B cell (primary cell): ENCODE results near the gene KRT5. TPM values are rescaled to one million over a fixed set of nuclear protein-coding genes. Genes with fewer than 3 reads are reported as not detected.

Experiments
- ATAC-seq: fragments of 200-7000 bp; cut with Tn5 transposase; one replicate; pipeline ENCODE4 v1.10.0; 2021; ENCODE audit warnings: low read depth, mild to moderate bottlenecking, moderate number of reproducible peaks, moderate library complexity
- CTCF ChIA-PET: fragments of 350-600 bp; sonication (Branson Sonifier 250); formaldehyde crosslinking; loops from one replicate; lab custom pipeline; 2021; ENCODE audit warnings: antibody characterized with exemption, inconsistent platforms; lab: Charles Lee
- POLR2A ChIA-PET: fragments of 350-600 bp; sonication (Branson Sonifier 250); formaldehyde crosslinking; loops from one replicate; lab custom pipeline; 2021; ENCODE audit warnings: antibody characterized with exemption; lab: Charles Lee
- DNase-seq: peaks from one replicate; pipeline ENCODE4 v3.0.0; 2013
- H2AFZ ChIP-seq: 2 replicates; pipeline ENCODE4 v1.6.1; 2012; ENCODE audit warnings: mild to moderate bottlenecking, low read depth, low read length; ENCODE audit not compliant: insufficient read depth, poor library complexity, severe bottlenecking
- H3K27ac ChIP-seq, 2 donors: 1 replicate in 1 of 2; 2 replicates in 1 of 2; pipeline ENCODE4 v1.5.1; 2012 to 2013; ENCODE audit warnings: low read length in 2 of 2, mild to moderate bottlenecking in 2 of 2, moderate library complexity in 1 of 2
- H3K27me3 ChIP-seq, 4 experiments: fragments of 200-600 bp in 1 of 4; sonication (generic) in 1 of 4; replicated peaks in 1 of 4; 1 replicate in 2 of 4; 2 replicates in 2 of 4; pipeline versions ENCODE4 v1.6.1 to v1.7.0; 2013 to 2016; ENCODE audit warnings: low read length in 3 of 4, mild to moderate bottlenecking in 2 of 4, mixed read lengths in 1 of 4, moderate library complexity in 1 of 4; ENCODE audit not compliant: insufficient read depth in 4 of 4, control insufficient read depth in 3 of 4; ENCODE audit errors: control extremely low read depth in 1 of 4
- H3K36me3 ChIP-seq, 2 experiments: replicated peaks in 1 of 2; 1 replicate in 1 of 2; 2 replicates in 1 of 2; pipeline versions ENCODE4 v1.6.1 to v1.7.1; 2013; ENCODE audit warnings: low read length in 1 of 2; ENCODE audit not compliant: insufficient read depth in 2 of 2, control insufficient read depth in 1 of 2; ENCODE audit errors: control extremely low read depth in 1 of 2, extremely low read depth in 1 of 2
- H3K4me1 ChIP-seq, 2 donors: fragments of 200-600 bp in 1 of 2; sonication (generic) in 1 of 2; 1 replicate in 1 of 2; 2 replicates in 1 of 2; pipeline versions ENCODE4 v1.5.1 to v1.6.1; 2013 to 2017; ENCODE audit warnings: low read length in 2 of 2; ENCODE audit not compliant: control insufficient read depth in 2 of 2, insufficient read depth in 2 of 2
- H3K4me2 ChIP-seq: replicated peaks from 2 replicates; pipeline ENCODE3; 2012; ENCODE audit warnings: mild to moderate bottlenecking, low read depth, low read length; ENCODE audit not compliant: poor library complexity, severe bottlenecking
- H3K4me3 ChIP-seq, 5 experiments: fragments of 200-600 bp in 1 of 5; sonication (generic) in 1 of 5; 1 replicate in 3 of 5; 2 replicates in 2 of 5; pipeline versions ENCODE4 v1.5.1 to v1.7.0; 2011 to 2016; ENCODE audit warnings: low read length in 4 of 5, mild to moderate bottlenecking in 4 of 5, low read depth in 2 of 5, control low read depth in 1 of 5, moderate library complexity in 1 of 5; ENCODE audit not compliant: insufficient read depth in 1 of 5; ENCODE audit errors: control extremely low read depth in 1 of 5, extremely low read depth in 1 of 5
- H3K79me2 ChIP-seq: fragments of 200-600 bp; sonication (generic); one replicate; pipeline ENCODE4 v1.6.0; 2016; ENCODE audit warnings: low read length; ENCODE audit not compliant: control insufficient read depth, insufficient read depth
- H3K9ac ChIP-seq: fragments of 200-600 bp; sonication (generic); 2 replicates; pipeline ENCODE4 v1.6.1; 2017; ENCODE audit warnings: mild to moderate bottlenecking, low read length, moderate library complexity
- H3K9me3 ChIP-seq, 3 donors: one replicate each; pipeline versions ENCODE4 v1.6.1 to v1.7.1; 2013; ENCODE audit warnings: low read length in 2 of 3; ENCODE audit not compliant: control insufficient read depth in 2 of 3, insufficient read depth in 1 of 3; ENCODE audit errors: control extremely low read depth in 1 of 3
- H4K20me1 ChIP-seq: 2 replicates; pipeline ENCODE4 v1.6.0; 2012; ENCODE audit warnings: mild to moderate bottlenecking, low read length; ENCODE audit not compliant: insufficient read depth, control insufficient read depth, poor library complexity, severe bottlenecking
- H3K27ac Mint-ChIP-seq: one replicate; pipeline ENCODE4 v1.8.0; 2021; ENCODE audit warnings: mixed read lengths
- H3K27me3 Mint-ChIP-seq: one replicate; pipeline ENCODE4 v1.8.0; 2021; ENCODE audit warnings: mixed read lengths
- H3K4me1 Mint-ChIP-seq: one replicate; pipeline ENCODE4 v1.8.0; 2021; ENCODE audit warnings: mixed read lengths
- H3K4me3 Mint-ChIP-seq: one replicate; pipeline ENCODE4 v1.8.0; 2021; ENCODE audit warnings: mixed read lengths
- H3K9me3 Mint-ChIP-seq: one replicate; pipeline ENCODE4 v1.8.0; 2022; ENCODE audit warnings: mixed read lengths; ENCODE audit not compliant: insufficient read depth
- EZH2 ChIP-seq: IDR thresholded peaks from 2 replicates; pipeline ENCODE4 v1.6.1; 2012; ENCODE audit warnings: borderline replicate concordance, low read depth, mild to moderate bottlenecking, moderate library complexity, low read length; ENCODE audit not compliant: insufficient read depth, poor library complexity, severe bottlenecking
- WGBS: methylation state at CpG from one replicate; pipeline ENCODE4 v1.1.5; 2013; ENCODE audit warnings: missing lambda C conversion rate; ENCODE audit not compliant: insufficient coverage; 5-methylcytosine and 5-hydroxymethylcytosine counted together
- intact Hi-C: fragments of 100-400 bp; cut with micrococcal nuclease; formaldehyde crosslinking; loops from one replicate; pipeline ENCODE4 v1.10.0; 2022
- polyA plus RNA-seq: library from polyadenylated mRNA; depleted of rRNA; stranded (reverse); fragments of >200 nt; gene quantifications from 2 replicates; pipeline ENCODE4 v1.2.3, GENCODE V29; 2012
- total RNA-seq, 2 donors: library from RNA; stranded (reverse); fragments of 120-200 nt in 1 of 2; gene quantifications; 1 replicate in 1 of 2; 2 replicates in 1 of 2; pipeline versions ENCODE4 v1.2.3 to v1.2.4, GENCODE V29; 2013 to 2022
- TF ChIP-seq, protein P1 (sequence below): fragments of 200-600 bp; IDR thresholded peaks from one replicate; pipeline ENCODE4 v1.8.0; 2022; ENCODE audit warnings: antibody characterized with exemption, mild to moderate bottlenecking

KRT5 gene
- total and polyA plus RNA-seq, 2 donors (not counting 1 experiment from before 2014, with no cell fraction given): not detected

DNA sequence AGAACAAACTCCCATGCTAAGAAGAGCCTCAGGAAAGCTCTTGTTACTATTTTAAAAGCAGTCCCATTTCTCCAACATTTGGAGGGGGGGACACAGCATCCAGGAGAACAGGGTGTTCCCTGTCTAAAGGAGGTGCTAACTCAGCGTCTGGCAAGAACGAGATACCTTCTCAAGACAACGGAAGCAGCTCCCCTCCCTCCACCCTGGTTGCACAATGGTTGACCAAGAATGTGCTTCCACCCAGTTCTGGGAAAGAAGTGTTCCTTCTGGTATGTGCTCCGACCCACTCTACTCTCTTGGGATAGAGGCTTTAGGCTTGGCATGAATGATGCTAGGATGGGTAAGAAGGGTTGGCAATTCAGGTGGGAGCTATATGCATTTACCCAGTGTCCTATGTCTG is 25.7 kb downstream of the KRT5 start:
- no peaks in the 10 kb centered on the region for H4K20me1 ChIP-seq
- POLR2A ChIA-PET: no interaction called here
- no peaks in the 10 kb centered on the region for H3K9me3 Mint-ChIP-seq
- H3K9me3 ChIP-seq: no peaks in the 10 kb centered on the region
- CTCF ChIA-PET: interaction anchor here (1.3 kb wide), 1 partner anchor 12 kb away, joined by 3 read pairs; no protein-coding TSS in a partner anchor
- ATAC-seq (no peak), DNase-seq (no peak)
- peaks cover 0 to 7% (median 0%) of the 10 kb centered on the region in 4 experiments for H3K27me3 ChIP-seq
- TF ChIP-seq, protein P1, sequence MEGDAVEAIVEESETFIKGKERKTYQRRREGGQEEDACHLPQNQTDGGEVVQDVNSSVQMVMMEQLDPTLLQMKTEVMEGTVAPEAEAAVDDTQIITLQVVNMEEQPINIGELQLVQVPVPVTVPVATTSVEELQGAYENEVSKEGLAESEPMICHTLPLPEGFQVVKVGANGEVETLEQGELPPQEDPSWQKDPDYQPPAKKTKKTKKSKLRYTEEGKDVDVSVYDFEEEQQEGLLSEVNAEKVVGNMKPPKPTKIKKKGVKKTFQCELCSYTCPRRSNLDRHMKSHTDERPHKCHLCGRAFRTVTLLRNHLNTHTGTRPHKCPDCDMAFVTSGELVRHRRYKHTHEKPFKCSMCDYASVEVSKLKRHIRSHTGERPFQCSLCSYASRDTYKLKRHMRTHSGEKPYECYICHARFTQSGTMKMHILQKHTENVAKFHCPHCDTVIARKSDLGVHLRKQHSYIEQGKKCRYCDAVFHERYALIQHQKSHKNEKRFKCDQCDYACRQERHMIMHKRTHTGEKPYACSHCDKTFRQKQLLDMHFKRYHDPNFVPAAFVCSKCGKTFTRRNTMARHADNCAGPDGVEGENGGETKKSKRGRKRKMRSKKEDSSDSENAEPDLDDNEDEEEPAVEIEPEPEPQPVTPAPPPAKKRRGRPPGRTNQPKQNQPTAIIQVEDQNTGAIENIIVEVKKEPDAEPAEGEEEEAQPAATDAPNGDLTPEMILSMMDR: no peak
- no peak for TF ChIP-seq EZH2
- no peaks in the 10 kb centered on the region for H3K4me1 ChIP-seq
- no peak overlapping the region for H3K4me3 ChIP-seq
- H3K4me1 Mint-ChIP-seq: no peaks in the 10 kb centered on the region
- no peak overlapping the region for H3K27ac Mint-ChIP-seq
- intact Hi-C loops: no loop called here
- peaks cover 34% of the 10 kb centered on the region for H3K27me3 Mint-ChIP-seq
- H3K36me3 ChIP-seq: no peaks in the 10 kb centered on the region
- H2AFZ ChIP-seq: no peak overlapping the region
- no peak overlapping the region for H3K4me2 ChIP-seq
- no peak overlapping the region for H3K9ac ChIP-seq
- no peak overlapping the region for H3K4me3 Mint-ChIP-seq
- WGBS: 75% methylated on average over 1 of the region's 4 CpGs
- no peaks in the 10 kb centered on the region for H3K79me2 ChIP-seq
- no peak overlapping the region for H3K27ac ChIP-seq

DNA sequence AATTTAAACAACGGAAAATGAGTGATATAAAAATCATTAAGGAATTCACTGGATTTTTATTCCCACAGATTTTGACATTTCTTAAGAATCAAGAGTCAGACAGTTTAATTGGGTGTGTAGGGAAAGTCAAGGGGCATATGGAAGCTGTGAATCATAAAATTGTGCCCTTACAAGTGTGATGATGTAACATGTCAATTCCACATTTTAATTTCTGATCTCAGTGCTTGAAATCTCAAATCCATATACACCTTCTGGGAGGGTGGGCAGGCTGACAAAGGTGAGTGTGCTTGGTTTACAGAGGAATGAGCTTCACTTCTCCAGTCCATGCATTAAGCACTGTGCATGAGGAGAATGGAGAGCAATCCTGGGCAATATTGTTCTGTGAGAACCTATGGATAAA is 26.1 kb downstream of the KRT5 start:
- DNase-seq (no peak), ATAC-seq (no peak)
- Mint-ChIP-seq H3K27ac (no peak overlapping the region), H3K4me3 (no peak overlapping the region), H3K27me3 (peaks cover 34% of the 10 kb centered on the region), H3K4me1 (no peaks in the 10 kb centered on the region), H3K9me3 (no peaks in the 10 kb centered on the region)
- no peaks in the 10 kb centered on the region for H3K9me3 ChIP-seq
- no peak overlapping the region for H2AFZ ChIP-seq
- H3K27me3 ChIP-seq: peaks cover 0 to 5% (median 0%) of the 10 kb centered on the region in 4 experiments
- ChIA-PET POLR2A (no interaction called here), CTCF (interaction anchor here (1.3 kb wide), 1 partner anchor 12 kb away, joined by 3 read pairs; no protein-coding TSS in a partner anchor)
- H3K27ac ChIP-seq: no peak overlapping the region
- H3K79me2 ChIP-seq: no peaks in the 10 kb centered on the region
- no peak overlapping the region for H3K4me3 ChIP-seq
- H3K4me1 ChIP-seq: no peaks in the 10 kb centered on the region
- H3K36me3 ChIP-seq: no peaks in the 10 kb centered on the region
- TF ChIP-seq, protein P1: no peak
- TF ChIP-seq EZH2: no peak
- no peak overlapping the region for H3K9ac ChIP-seq
- intact Hi-C loops: no loop called here
- H3K4me2 ChIP-seq: no peak overlapping the region
- no peaks in the 10 kb centered on the region for H4K20me1 ChIP-seq
- no CpG with 5 or more reads among the region's 1 CpG for WGBS
